Ovary (tissue), 9 donors: ENCODE measurements around the gene MYOZ3. TPM values are rescaled to one million over a fixed set of nuclear protein-coding genes. Genes with fewer than 3 reads are reported as not detected.
A peak's percentile ranks its signal among the peaks of the same experiment; 100 is the strongest.

Experiments used
- DNase-seq, 5 donors: peaks; one replicate each; pipeline ENCODE4 v3.0.0-alpha.2; 2019 to 2020
- H3K27ac ChIP-seq, 2 donors: fragments of 200-600 bp; one replicate each; pipeline versions ENCODE4 v1.5.1 to v1.8.0; 2019 to 2022
- H3K27me3 ChIP-seq: fragments of 200-600 bp; one replicate; pipeline ENCODE4 v1.8.0; 2022
- H3K36me3 ChIP-seq: fragments of 200-600 bp; sonication (generic); one replicate; pipeline ENCODE4 v1.5.1; 2019
- H3K4me1 ChIP-seq: one replicate; pipeline ENCODE4 v1.8.1; 2013; ENCODE audit warnings: mild to moderate bottlenecking, moderate library complexity; ENCODE audit not compliant: insufficient read depth
- H3K4me3 ChIP-seq: fragments of 200-600 bp; sonication (generic); one replicate; pipeline ENCODE4 v1.5.1; 2017
- H3K9me3 ChIP-seq, 2 donors: fragments of 200-600 bp in 1 of 2; sonication (generic) in 1 of 2; one replicate each; pipeline versions ENCODE4 v1.5.1 to v1.8.1; 2013 to 2019; ENCODE audit warnings: mild to moderate bottlenecking in 1 of 2, moderate library complexity in 1 of 2
- EP300 ChIP-seq: sonication (generic); formaldehyde crosslinking; IDR thresholded peaks from one replicate; pipeline ENCODE4 v1.6.1; 2017; ENCODE audit warnings: antibody characterized with exemption
- POLR2A ChIP-seq: fragments of 450-650 bp; IDR thresholded peaks from one replicate; pipeline ENCODE4 v1.6.1; 2017; ENCODE audit warnings: antibody characterized with exemption, mild to moderate bottlenecking, moderate library complexity
- WGBS, 3 donors: extraction: QIAGEN DNeasy Blood & Tissue Kit in 1 of 3; methylation state at CpG; one replicate each; pipeline versions ENCODE4 v1.1.5 to v1.1.7; 2013 to 2017; 5-methylcytosine and 5-hydroxymethylcytosine counted together
- intact Hi-C, 4 donors: fragments of 100-400 bp; cut with DNase I; formaldehyde crosslinking; loops; one replicate each; pipeline versions ENCODE4 v1.11.0 to v1.15.1; 2022 to 2023
- polyA plus RNA-seq, 2 donors: library from polyadenylated mRNA; stranded (reverse); fragments of 200-250 nt in 1 of 2; fragments of 350-450 nt in 1 of 2; fragmentation: Illumina TruSeq in 1 of 2; extraction: RNeasy Lipid Tissue Mini Kit (QIAGEN cat#74804) in 1 of 2; gene quantifications; one replicate each; pipeline ENCODE4 v1.2.3, GENCODE V29; 2013 to 2014
- total RNA-seq, 7 donors: library from RNA; depleted of rRNA in 2 of 7; stranded (reverse); fragments of >200 nt in 2 of 7; fragmentation: NEBNext Ultra II Directional in 3 of 7; extraction: Animal tissue kit (Norgen Biotek cat#: 25700) in 3 of 7; gene quantifications; one replicate each; pipeline versions ENCODE4 v1.1.0 to v1.2.4, GENCODE V29; 2016 to 2023
- TF ChIP-seq, protein P1 (sequence below), 3 donors: fragments of 450-650 bp in 2 of 3; fragments of 200-600 bp in 1 of 3; IDR thresholded peaks; one replicate each; pipeline versions ENCODE4 v1.5.1 to v1.8.0; 2016 to 2022; ENCODE audit warnings: antibody characterized with exemption in 3 of 3, mild to moderate bottlenecking in 1 of 3
- donor health status: DM: no; HTN: no; CAD: no; lungs with moderate emphysema.
- donor health status: DM: no; HTN: no; CAD: no.
- donor health status: Bipolar disorder and iron deficiency.
- donor health status: DM: yes; HTN: yes; CAD: no.
- donor health status: DM: no; HTN: no; CAD: no.
- donor health status: DM: yes; HTN: yes; CAD: no.

Gene MYOZ3
- total and polyA plus RNA-seq, 9 donors: 0.36 to 2.7 (median 1.6) TPM

GRCh38 chr5:150638053-150638444, 23.0 kb upstream of the MYOZ3 start:
- TF ChIP-seq, protein P1, sequence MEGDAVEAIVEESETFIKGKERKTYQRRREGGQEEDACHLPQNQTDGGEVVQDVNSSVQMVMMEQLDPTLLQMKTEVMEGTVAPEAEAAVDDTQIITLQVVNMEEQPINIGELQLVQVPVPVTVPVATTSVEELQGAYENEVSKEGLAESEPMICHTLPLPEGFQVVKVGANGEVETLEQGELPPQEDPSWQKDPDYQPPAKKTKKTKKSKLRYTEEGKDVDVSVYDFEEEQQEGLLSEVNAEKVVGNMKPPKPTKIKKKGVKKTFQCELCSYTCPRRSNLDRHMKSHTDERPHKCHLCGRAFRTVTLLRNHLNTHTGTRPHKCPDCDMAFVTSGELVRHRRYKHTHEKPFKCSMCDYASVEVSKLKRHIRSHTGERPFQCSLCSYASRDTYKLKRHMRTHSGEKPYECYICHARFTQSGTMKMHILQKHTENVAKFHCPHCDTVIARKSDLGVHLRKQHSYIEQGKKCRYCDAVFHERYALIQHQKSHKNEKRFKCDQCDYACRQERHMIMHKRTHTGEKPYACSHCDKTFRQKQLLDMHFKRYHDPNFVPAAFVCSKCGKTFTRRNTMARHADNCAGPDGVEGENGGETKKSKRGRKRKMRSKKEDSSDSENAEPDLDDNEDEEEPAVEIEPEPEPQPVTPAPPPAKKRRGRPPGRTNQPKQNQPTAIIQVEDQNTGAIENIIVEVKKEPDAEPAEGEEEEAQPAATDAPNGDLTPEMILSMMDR (IDR thresholded peaks at IDR 0.05): no peak
- TF ChIP-seq POLR2A: no peak
- TF ChIP-seq EP300: no peak
- intact Hi-C loops: no loop called here
- H3K9me3 ChIP-seq: no peaks in the 10 kb centered on the region
- peak overlapping the region in 1 of 2 donors; percentile 93 for H3K27ac ChIP-seq
- DNase-seq: no peak
- H3K27me3 ChIP-seq: no peaks in the 10 kb centered on the region
- peaks cover 42% of the 10 kb centered on the region for H3K4me1 ChIP-seq
- no peaks in the 10 kb centered on the region for H3K36me3 ChIP-seq
- 26 to 37% (median 29%) methylated on average over 1 of the region's 1 CpG for WGBS, 3 donors
- no peak overlapping the region for H3K4me3 ChIP-seq

DNA sequence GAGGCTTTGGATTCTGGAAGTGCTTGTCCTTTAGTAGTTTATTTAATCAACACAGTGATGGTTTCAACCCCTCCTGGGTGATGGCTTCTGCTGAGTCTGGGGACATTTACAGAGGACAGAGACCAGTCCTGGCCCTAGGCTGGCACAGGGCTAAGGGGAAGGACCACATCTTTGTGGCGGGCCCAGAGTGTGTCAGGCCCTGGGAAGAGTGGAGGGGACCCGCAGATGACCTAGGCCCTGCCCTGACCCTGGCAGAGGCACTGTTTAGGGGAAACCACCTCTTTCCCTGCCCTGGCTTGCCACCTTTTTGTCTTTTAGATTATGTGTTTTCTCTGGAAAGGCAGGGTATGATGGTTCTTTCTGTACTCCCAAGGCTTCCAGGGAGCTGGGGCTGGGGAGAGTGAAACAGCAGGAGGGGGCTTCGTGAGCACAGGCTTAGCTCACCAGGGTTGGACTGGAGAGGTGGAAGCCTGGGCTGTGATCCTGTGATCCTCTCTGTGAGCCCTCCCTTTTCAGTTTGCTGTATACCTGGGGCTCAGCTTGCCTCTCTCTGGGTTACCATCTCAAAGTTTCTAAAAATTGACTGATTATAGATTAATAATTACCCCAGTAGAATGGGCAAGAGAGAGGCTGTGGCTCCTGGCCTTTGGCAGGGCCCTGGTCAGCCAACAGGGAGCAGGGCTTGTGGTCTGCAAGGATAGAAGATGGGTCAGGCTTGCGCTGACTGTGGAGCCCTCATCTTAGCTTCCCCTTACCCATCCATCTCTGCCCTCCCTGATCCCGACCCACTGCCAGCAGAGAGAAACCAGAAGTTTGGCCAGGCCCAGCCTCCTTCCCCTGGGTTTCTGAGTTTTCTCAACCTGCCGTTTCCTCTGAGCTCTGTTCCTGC, 22.3 kb upstream of the MYOZ3 start:
- DNase-seq: peak in 1 of 5 donors; percentile 38
- peak overlapping the region; percentile 48 to 93 for H3K27ac ChIP-seq
- H3K9me3 ChIP-seq: no peaks in the 10 kb centered on the region
- WGBS, 3 donors: 70 to 74% (median 71%) methylated on average over 6 of the region's 6 CpGs
- H3K36me3 ChIP-seq: no peaks in the 10 kb centered on the region
- intact Hi-C loops: no loop called here
- no peaks in the 10 kb centered on the region for H3K27me3 ChIP-seq
- H3K4me3 ChIP-seq: no peak overlapping the region
- H3K4me1 ChIP-seq: peaks cover 44% of the 10 kb centered on the region
- TF ChIP-seq, protein P1 (IDR thresholded peaks at IDR 0.05): no peak
- TF ChIP-seq POLR2A: no peak
- TF ChIP-seq EP300: no peak

DNA sequence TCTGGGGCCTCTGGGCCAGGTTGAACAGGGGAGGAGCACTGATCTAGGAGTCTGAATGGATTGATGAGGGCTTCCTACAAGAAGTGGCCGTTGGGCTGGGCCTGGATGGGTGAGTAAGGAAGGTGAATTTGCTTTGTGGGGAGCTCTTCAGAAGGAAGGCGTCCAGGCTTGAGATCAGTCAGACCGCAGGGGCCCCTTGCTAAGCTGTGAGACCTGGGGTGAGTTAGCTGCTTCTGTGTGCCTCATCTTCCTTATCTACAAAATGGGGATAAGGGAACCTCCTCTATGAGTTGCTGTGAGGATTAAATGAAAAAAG, 21.7 kb upstream of the MYOZ3 start:
- intact Hi-C loops: no loop called here
- Histone ChIP-seq H3K4me1 (peaks cover 47% of the 10 kb centered on the region), H3K4me3 (no peak overlapping the region), H3K36me3 (no peaks in the 10 kb centered on the region), H3K27me3 (no peaks in the 10 kb centered on the region), H3K27ac (peak overlapping the region; percentile 48 to 93), H3K9me3 (no peaks in the 10 kb centered on the region)
- no peak for TF ChIP-seq EP300
- TF ChIP-seq, protein P1 (IDR thresholded peaks at IDR 0.05): no peak
- no peak for TF ChIP-seq POLR2A
- DNase-seq: no peak
- 76 to 77% (median 76%) methylated on average over 3 of the region's 3 CpGs for WGBS, 3 donors

DNA sequence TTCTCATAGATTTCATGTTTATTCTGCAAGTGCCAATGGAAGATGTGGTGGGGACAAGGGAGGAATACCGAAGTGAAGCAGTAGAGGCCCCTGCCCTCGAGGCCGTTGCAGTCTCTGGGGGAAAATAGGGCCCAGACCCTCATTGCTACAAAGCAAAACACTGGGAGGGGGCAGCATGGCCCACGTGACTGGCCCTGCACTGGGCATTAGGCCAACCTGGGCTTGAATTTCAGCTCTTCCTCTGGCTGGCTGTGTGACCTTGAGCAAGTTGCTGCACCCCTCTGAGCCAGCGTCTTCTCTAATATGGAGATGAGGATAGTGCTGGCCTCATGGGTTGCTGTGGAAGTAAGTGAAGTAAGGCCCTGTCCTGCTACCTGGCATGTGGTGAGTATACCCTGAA, 21.3 kb upstream of the MYOZ3 start:
- intact Hi-C loops: no loop called here
- Histone ChIP-seq H3K4me3 (no peak overlapping the region), H3K27me3 (no peaks in the 10 kb centered on the region), H3K36me3 (no peaks in the 10 kb centered on the region), H3K27ac (peak overlapping the region; percentile 48 to 93), H3K9me3 (no peaks in the 10 kb centered on the region), H3K4me1 (peaks cover 51% of the 10 kb centered on the region)
- peak in 4 of 5 donors; percentile 48 to 76 (median 68) for DNase-seq
- WGBS, 3 donors: 14 to 25% (median 15%) methylated on average over 5 of the region's 5 CpGs
- TF ChIP-seq, protein P1 (IDR thresholded peaks at IDR 0.05): no peak
- TF ChIP-seq POLR2A (no peak), EP300 (no peak)
